Measurements from ENCODE around the gene NPHP4.

NPHP4 gene

GRCh38 chr1:5889462-5889861, 102.8 kb downstream of the NPHP4 start:
- DNase-seq = no peak

DNA sequence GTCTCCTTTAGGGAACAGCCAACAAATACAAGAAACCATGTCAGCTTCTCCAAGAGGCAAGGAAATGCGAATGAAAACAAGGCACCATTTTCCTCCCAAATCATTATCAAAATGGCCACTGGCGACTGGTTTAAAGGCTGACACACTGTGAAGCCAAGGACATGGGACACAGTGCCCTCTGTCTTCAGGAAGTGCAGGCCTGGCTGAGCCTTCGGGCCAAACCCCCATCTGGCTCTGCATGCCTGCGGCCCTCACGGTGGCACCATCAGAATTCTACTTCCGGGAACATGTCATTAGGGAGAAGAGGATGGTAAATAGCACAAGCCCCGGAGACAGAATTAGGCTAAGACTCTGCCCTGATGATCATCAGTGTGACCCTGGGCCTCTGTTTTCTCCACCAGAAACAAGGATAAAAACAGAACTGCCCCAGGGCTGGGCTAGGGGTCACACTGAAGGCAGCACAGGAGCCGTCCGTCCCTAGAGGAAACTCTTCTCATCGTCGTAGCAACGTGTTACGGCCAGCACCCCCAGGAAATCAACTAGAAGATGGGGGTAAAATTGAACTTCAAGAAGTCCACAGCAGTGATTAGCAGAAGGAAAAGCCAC, 103.5 kb downstream of the NPHP4 start:
- DNase-seq = no peak

GRCh38 chr1:5887971-5888361, 104.3 kb downstream of the NPHP4 start:
- DNase-seq = no peak

DNA sequence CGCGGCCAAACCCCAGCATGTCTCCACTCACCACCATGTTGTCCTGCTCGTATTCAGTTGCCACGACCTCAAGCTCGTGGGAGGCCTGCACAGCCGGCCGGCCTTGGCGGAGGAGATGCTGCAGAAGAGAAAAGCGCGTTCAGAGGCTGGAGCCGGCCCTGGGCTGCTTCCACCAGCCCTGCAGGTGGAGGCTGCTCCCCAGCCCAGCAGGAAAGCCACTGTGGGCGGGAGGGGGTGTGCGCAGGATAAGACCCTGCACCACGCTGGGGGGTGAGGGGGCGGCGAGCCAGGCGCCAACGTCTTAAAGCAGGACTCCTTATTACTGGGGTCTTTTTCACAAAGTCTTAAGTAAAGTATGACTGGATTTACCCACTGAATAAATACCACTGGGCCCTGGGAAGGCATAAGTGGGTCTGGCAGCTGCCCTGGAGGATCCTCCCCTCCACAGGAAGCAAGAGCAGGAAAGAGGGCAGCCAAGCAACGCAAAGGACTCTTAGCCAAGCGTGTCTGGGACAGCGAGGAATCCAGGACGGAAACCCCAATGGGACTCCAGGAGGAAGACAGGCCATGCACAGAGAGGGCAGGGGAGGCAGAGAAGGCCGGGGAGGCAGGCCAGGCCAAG, 104.8 kb downstream of the NPHP4 start:
- no peak for DNase-seq

GRCh38 chr1:5886541-5887348, 105.5 kb downstream of the NPHP4 start:
- DNase-seq = no peak

- no peak for DNase-seq
These were observed 106.1 kb downstream of the NPHP4 start for GRCh38 chr1:5886140-5886483.

DNA sequence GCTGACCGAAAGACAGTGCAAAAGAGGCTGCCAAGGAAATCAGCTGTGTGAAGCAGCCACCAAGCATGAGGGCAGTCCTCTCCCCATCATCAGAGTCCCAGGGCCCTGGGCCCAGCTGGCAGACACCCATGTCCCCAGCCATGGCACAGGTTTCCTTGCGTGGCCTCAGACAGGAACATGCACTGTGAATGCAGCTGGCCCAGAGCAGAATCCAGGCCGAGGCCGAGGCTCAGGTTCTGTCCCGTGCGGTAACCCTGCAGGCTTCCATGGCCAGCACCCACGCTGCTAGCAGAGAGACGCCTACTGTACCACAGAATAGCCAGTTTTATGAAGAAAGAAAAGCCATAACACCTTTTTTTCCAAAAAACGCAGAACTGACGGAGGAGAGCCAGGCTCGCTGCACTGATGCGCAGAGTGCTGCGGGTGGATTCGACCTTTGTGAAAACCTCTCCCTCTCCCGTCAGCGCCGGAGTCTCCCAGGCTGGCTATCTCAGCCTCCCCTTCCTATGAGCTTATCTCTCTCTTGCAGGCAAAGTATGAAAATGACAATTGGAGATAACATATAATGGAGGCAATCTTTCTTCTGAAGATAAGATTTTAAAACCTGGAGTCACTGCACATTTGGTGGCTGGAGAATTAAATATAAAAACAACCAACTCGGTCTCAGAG, 106.6 kb downstream of the NPHP4 start:
- no peak for DNase-seq

- DNase-seq = no peak
These were observed 108.1 kb downstream of the NPHP4 start for GRCh38 chr1:5884110-5884509.

DNA sequence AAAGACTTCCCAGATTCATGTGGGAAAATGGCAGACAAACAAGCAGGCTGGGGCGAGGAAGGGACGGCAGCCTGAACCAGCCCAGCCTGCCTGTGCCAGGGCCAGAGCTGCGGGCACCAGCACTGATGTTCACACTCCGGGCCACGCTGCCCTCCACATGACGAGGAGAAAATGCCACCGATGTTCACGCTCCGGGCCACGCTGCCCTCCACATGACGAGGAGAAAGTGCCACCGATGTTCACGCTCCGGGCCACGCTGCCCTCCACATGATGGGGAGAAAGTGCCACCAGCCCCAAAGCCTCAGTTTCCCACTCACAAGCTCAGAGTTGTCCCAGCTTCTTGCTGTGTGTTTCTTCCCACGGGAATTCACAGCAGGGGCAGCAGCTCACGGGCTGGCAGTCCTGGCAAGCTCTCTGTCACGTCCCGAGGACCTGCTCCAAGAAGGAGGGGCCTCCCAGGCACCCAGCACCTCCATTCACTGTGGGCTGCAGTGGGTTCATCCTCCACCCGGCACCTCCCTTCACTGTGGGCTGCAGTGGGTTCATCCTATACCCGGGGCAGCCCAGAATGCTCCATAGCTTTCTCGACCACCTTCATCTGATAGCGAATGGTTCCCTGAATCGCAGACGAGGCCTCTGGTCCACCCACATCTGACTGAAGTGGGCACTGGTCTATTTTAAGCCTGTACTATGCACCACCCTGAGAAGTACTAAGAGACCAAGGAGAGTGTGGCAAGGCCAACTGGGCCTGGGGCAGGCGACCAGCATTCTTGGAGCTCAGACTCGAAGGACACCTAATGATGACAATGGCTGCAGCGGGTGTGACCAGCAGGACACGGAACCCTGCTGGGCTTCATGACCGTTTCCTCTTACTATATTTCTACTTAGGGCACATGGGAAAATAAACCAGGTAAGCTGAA, 108.8 kb downstream of the NPHP4 start:
- DNase-seq = no peak

DNA sequence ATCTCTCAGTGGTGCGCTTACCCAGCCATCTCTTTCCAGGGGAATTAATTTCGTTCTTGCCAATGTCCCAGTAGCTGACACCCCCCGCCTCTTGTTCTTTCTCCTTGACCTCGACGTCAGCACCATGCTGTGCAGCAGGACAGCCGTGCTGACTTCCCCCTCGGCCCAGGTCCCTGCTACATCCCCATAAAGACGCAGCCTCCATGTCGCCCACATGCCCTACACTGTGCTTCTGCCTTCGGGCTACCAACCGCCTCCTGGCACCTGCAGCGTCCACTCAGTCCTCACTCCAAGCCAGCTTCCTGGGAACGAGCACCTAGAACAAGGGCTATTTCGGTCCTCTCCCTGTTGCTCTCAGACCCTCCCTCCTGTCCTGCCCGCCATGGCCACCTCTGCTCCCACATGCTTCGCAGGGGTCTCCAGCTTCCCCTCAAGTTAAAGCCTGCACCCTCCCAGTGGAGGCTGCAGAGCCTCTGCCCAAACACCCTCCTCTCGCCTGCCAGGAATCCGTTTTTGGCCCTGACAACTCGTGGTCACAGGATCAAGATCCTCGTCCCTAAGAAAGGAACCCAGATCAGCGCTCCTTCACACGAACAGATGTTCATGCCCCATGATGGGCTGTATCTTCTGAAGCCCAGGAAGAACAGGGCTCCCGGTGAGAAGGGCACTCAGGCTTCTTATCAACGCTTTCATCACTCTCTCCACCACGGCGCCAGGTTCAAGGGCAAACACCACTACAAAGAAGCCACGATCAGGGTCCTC, 109.7 kb downstream of the NPHP4 start:
- no peak for DNase-seq

GRCh38 chr1:5881526-5882222, 110.6 kb downstream of the NPHP4 start:
- DNase-seq = no peak

GRCh38 chr1:5880630-5881405, 111.4 kb downstream of the NPHP4 start:
- DNase-seq = no peak

DNA sequence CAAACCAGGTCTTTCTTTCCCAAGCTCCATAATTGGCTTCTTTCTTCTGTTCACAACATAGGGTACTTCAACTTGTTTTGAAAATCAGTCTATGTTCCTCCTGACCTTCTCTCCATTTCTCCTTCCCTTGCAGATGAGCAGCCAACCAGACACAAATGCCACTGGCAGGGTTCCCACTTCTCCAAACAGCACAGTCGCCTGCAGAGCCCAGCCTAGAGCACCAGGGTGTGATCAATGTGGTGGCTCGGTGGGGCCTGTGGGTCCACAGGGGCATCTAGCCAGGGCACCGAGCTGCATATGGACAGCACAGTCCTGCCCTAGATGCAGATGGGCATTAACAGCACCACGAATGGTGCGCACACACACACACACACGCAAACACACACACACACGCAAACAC, 112.8 kb downstream of the NPHP4 start:
- no peak for DNase-seq

GRCh38 chr1:5878971-5879370, 113.3 kb downstream of the NPHP4 start:
- DNase-seq = no peak

DNA sequence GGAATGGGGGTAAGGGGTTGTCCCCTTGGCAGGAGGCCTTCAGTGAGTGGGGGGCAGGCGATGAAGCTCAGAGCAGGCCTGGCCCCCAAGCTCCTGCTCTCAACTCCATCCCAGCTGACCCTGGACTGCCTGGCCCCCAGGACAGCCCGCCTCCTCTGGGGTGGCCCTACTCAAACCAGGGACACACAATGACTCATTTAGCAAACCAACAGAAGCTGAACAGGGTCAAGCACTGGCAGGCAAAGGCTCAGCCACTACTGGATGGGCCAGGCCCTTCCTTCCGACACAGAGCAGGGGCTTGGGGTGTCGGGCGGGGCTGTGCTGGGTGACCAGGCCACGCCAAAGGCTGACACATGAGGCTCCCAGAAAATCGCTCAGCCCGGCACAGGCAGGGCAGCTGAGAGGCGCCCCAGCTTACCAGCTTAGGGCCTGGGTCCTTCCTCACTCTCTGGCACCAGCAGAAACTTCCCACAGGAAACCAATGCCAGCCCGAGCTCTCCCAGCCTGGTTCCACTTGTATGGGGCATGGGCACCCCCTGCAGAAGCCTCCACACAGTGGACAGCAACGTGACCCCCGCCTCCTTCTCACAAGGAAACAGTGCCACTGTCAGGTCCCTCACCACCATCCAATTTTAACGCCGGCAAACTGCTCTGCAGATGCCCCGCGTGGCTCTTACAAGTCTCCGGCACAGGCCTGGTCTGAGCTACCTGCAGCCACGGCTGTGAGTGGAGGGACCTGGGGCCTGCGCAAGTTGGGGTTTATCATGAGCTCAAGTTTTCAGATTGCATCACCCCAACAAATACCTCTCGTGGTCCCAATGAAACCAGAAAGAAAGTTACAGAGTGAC, 114.3 kb downstream of the NPHP4 start:
- DNase-seq = no peak

- no peak for DNase-seq
These were observed 115.2 kb downstream of the NPHP4 start for GRCh38 chr1:5877001-5877400.

DNA sequence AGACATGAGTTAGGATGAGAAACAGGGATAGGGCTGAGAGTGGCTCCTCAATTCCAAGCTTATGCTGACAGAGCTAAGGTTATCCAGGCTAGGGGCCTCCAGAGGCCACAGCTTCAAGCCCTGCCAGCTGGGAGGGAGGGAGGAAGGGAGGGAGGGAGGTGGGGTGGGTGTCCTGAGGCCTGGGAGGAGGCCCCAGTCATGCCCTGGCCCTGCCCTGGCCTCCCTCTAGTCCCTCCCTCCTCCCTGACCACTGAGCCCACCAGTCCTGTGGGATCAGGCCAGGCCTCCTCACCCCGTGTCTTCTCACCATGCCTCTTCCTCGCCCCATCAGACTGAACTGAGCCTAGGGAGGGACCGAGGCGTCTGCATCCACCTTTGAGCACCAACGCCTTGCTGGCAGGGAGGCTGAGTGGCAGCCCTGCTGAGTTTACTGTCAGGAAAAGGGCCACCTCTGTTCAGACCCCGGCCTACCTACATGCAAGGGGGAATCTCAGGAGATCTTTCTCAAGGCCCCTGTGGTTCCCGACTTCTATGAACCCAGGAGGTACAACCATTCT, 116.1 kb downstream of the NPHP4 start:
- no peak for DNase-seq

DNA sequence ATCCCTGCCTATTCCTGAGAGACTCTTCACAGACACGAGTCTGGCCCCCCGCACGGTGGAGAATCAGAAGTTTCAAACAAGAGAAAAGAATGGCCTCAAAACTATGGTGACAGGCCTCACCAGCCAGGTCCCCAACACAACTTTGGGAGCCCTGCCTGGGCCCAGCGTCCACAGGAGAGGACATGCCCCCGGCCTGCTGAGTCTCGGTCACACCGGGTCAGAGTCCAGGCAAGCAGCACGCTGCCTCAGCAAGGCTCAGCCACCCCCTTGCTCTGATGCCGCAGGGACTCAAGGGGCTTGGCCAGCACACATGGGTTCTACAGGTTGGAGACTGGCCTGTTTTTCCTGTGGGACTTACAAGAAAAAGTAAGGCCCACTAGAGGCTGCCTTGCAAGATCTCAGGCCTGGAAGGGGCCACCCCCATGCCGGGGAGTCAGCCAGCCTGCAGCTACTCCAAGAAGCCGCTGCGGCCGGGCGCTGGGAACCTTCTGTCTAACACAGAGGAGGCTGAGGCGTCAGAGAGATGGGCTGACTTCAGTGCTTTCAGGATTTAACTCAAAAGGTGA, 116.8 kb downstream of the NPHP4 start:
- DNase-seq = no peak

All from CD4-positive, alpha-beta T cell treated with Interferon gamma for 1 hour (primary cell).